PC-3 (cell line): Measurements from ENCODE around the gene ROS1. TPM values are rescaled to one million over a fixed set of nuclear protein-coding genes. Genes with fewer than 3 reads are reported as not detected.
"Not testable (repeated sequence)": the region's sequence is repeated elsewhere in the genome, so short reads cannot be mapped to it uniquely, and the experiment has no call there.

Source experiments
- ATAC-seq: fragments of 200-7000 bp; cut with Tn5 transposase; 2 replicates; pipeline ENCODE4 v1.9.1; 2020; ENCODE audit warnings: mild to moderate bottlenecking, moderate library complexity
- BruUV-seq: library from RNA; stranded (reverse); fragments of 400-500 nt; replicated peaks from 2 replicates; lab custom pipeline; 2021; lab: Mats Ljungman, UMichigan
- CTCF ChIA-PET: fragments of 300-600 bp; sonication (Branson Sonifier 250); formaldehyde crosslinking; loops from one replicate; lab custom pipeline; 2022; ENCODE audit warnings: antibody characterized with exemption; lab: Charles Lee
- POLR2A ChIA-PET: fragments of 300-600 bp; sonication (Branson Sonifier 250); formaldehyde crosslinking; loops from one replicate; lab custom pipeline; 2022; ENCODE audit warnings: antibody characterized with exemption; ENCODE audit not compliant: unreplicated experiment; lab: Charles Lee
- DNase-seq: peaks from one replicate; pipeline ENCODE4 v3.0.0-alpha.2; 2015
- H2AFZ ChIP-seq: fragments of 300-600 bp; sonication (generic); 2 replicates; pipeline ENCODE4 v1.6.0; 2016; ENCODE audit warnings: antibody characterized with exemption, low read length
- H3F3A ChIP-seq: fragments of 300-600 bp; sonication (generic); one replicate; pipeline ENCODE4 v1.6.0; 2017; ENCODE audit warnings: antibody characterized with exemption, low read length, control low read depth, mild to moderate bottlenecking; ENCODE audit not compliant: unreplicated experiment
- H3K27ac ChIP-seq: fragments of 300-600 bp; sonication (generic); 2 replicates; pipeline ENCODE4 v1.5.1; 2016; ENCODE audit warnings: mild to moderate bottlenecking, low read length
- H3K27me3 ChIP-seq: fragments of 300-600 bp; sonication (generic); 2 replicates; pipeline ENCODE4 v1.6.1; 2016; ENCODE audit warnings: low read length, mixed read lengths
- H3K36me3 ChIP-seq: fragments of 300-600 bp; sonication (generic); 2 replicates; pipeline ENCODE4 v1.6.1; 2016; ENCODE audit warnings: low read depth, mixed run types, low read length, mixed read lengths
- H3K4me1 ChIP-seq: fragments of 300-600 bp; sonication (generic); 2 replicates; pipeline ENCODE4 v1.5.1; 2016; ENCODE audit warnings: low read length; ENCODE audit not compliant: insufficient read depth
- H3K4me2 ChIP-seq: fragments of 300-600 bp; sonication (generic); 2 replicates; pipeline ENCODE4 v1.6.0; 2016; ENCODE audit warnings: low read length
- H3K4me3 ChIP-seq: fragments of 300-600 bp; sonication (generic); 2 replicates; pipeline ENCODE4 v1.5.1; 2016; ENCODE audit warnings: mild to moderate bottlenecking, low read length, mixed read lengths
- H3K79me2 ChIP-seq: fragments of 300-600 bp; sonication (generic); 2 replicates; pipeline ENCODE4 v1.6.1; 2017; ENCODE audit warnings: low read length, mixed read lengths
- H3K9ac ChIP-seq: fragments of 300-600 bp; sonication (generic); 2 replicates; pipeline ENCODE4 v1.6.0; 2016; ENCODE audit warnings: mild to moderate bottlenecking, low read length
- H3K9me2 ChIP-seq: fragments of 300-600 bp; sonication (generic); replicated peaks from 2 replicates; pipeline ENCODE4 v1.6.1; 2016; ENCODE audit warnings: mixed run types, low read length, mixed read lengths
- H3K9me3 ChIP-seq: fragments of 300-600 bp; sonication (generic); 2 replicates; pipeline ENCODE4 v1.6.1; 2016; ENCODE audit warnings: low read length, mixed read lengths
- H4K20me1 ChIP-seq: fragments of 300-600 bp; sonication (generic); 2 replicates; pipeline ENCODE4 v1.6.1; 2016; ENCODE audit warnings: low read length, mixed read lengths
- EZH2 ChIP-seq: fragments of 300-600 bp; sonication (generic); IDR thresholded peaks from one replicate; pipeline ENCODE4 v1.6.1; 2017; ENCODE audit warnings: antibody characterized with exemption, mild to moderate bottlenecking, low read length; ENCODE audit not compliant: unreplicated experiment
- EZH2phosphoT487 ChIP-seq: fragments of 300-600 bp; sonication (generic); IDR thresholded peaks from 2 replicates; pipeline ENCODE4 v1.6.1; 2018; ENCODE audit warnings: mild to moderate bottlenecking, antibody characterized with exemption, low read length, borderline replicate concordance
- intact Hi-C: fragments of 100-400 bp; cut with micrococcal nuclease; formaldehyde crosslinking; loops from 2 replicates; pipeline ENCODE4 v1.9.0; 2023
- total RNA-seq: library from RNA; depleted of rRNA; stranded (reverse); fragments of >200 nt; gene quantifications from 2 replicates; pipeline ENCODE4 v1.2.3, GENCODE V29; 2014
- TF ChIP-seq, protein P1 (sequence below): fragments of 300-600 bp; sonication (generic); conservative IDR thresholded peaks from 2 replicates; pipeline ENCODE4 v1.5.1; 2017; ENCODE audit warnings: antibody characterized with exemption, low read depth, mild to moderate bottlenecking, low read length

Gene ROS1
- total RNA-seq, 1 experiment from 2014 or later = 0.07 TPM

DNA sequence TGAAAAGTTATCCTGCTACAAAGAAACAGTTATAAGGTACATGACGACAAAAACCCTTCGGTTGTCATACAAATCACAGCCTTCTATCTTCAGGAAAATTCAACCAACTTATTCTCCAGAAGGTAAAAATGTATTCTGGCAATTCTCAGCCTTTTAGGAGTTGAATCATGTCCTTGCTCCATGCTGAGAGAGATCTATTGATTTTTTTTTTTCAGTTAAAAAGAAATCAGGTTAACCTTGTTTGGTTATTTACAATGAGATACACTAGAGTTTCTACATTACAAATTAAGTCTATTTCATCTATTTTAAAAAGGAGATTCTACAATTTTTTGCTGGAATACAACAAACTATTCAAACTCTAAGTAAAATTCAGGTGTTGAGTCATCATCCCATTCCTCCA lies 45.4 kb downstream of the ROS1 start:
- no peaks in the 10 kb centered on the region for H3K36me3 ChIP-seq
- no TSS peak for BruUV-seq
- no peaks in the 10 kb centered on the region for H3K9me2 ChIP-seq
- H4K20me1 ChIP-seq = no peaks in the 10 kb centered on the region
- H3K4me1 ChIP-seq = no peaks in the 10 kb centered on the region
- DNase-seq (no peak), ATAC-seq (no peak)
- no peaks in the 10 kb centered on the region for H3K79me2 ChIP-seq
- no peak overlapping the region for H2AFZ ChIP-seq
- no peak overlapping the region for H3K4me2 ChIP-seq
- intact Hi-C loops = no loop called here
- ChIA-PET POLR2A (no interaction called here), CTCF (no interaction called here)
- H3K27ac ChIP-seq = no peak overlapping the region
- no peaks in the 10 kb centered on the region for H3F3A ChIP-seq
- H3K27me3 ChIP-seq = no peaks in the 10 kb centered on the region
- H3K9me3 ChIP-seq = no peaks in the 10 kb centered on the region
- TF ChIP-seq EZH2 = no peak
- TF ChIP-seq, protein P1, sequence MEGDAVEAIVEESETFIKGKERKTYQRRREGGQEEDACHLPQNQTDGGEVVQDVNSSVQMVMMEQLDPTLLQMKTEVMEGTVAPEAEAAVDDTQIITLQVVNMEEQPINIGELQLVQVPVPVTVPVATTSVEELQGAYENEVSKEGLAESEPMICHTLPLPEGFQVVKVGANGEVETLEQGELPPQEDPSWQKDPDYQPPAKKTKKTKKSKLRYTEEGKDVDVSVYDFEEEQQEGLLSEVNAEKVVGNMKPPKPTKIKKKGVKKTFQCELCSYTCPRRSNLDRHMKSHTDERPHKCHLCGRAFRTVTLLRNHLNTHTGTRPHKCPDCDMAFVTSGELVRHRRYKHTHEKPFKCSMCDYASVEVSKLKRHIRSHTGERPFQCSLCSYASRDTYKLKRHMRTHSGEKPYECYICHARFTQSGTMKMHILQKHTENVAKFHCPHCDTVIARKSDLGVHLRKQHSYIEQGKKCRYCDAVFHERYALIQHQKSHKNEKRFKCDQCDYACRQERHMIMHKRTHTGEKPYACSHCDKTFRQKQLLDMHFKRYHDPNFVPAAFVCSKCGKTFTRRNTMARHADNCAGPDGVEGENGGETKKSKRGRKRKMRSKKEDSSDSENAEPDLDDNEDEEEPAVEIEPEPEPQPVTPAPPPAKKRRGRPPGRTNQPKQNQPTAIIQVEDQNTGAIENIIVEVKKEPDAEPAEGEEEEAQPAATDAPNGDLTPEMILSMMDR = no peak
- TF ChIP-seq EZH2phosphoT487 = no peak
- no peak overlapping the region for H3K9ac ChIP-seq
- H3K4me3 ChIP-seq = no peak overlapping the region

DNA sequence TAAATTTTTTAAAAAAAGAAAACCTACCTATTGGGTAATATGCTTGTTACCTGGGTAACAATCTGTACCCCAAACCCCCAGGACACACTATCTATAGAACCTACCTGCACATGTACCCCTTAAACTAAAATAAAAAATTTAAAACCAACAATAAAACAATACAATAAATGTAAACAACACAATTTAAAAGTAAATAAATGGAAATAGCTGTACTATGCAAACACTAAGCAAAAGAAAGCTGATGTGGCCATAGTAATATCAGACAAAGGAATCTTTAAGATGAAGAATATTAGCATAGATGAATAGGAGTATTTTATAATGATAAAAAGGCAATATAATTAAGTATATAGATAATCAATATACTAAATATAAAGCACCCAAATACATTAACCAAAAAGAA lies 50.3 kb downstream of the ROS1 start:
- TF ChIP-seq, protein P1 = no peak
- no peak for TF ChIP-seq EZH2
- no peak for TF ChIP-seq EZH2phosphoT487
- intact Hi-C loops = no loop called here
- no peak overlapping the region for H3K4me2 ChIP-seq
- no peak for ATAC-seq
- POLR2A ChIA-PET = no interaction called here
- H3F3A ChIP-seq = no peaks in the 10 kb centered on the region
- CTCF ChIA-PET = no interaction called here
- H3K79me2 ChIP-seq = no peaks in the 10 kb centered on the region
- H3K27ac ChIP-seq = no peak overlapping the region
- BruUV-seq = no TSS peak
- no peaks in the 10 kb centered on the region for H3K9me2 ChIP-seq
- no peak for DNase-seq
- no peak overlapping the region for H3K9ac ChIP-seq
- no peaks in the 10 kb centered on the region for H3K27me3 ChIP-seq
- no peak overlapping the region for H2AFZ ChIP-seq
- no peaks in the 10 kb centered on the region for H3K36me3 ChIP-seq
- no peaks in the 10 kb centered on the region for H4K20me1 ChIP-seq
- no peaks in the 10 kb centered on the region for H3K9me3 ChIP-seq
- H3K4me3 ChIP-seq = no peak overlapping the region
- no peaks in the 10 kb centered on the region for H3K4me1 ChIP-seq

- no TSS peak for BruUV-seq
- Histone ChIP-seq H3K9me3 (no peaks in the 10 kb centered on the region), H3K79me2 (no peaks in the 10 kb centered on the region), H3K27me3 (no peaks in the 10 kb centered on the region), H3K4me3 (no peak overlapping the region), H3K36me3 (no peaks in the 10 kb centered on the region), H3K27ac (no peak overlapping the region), H3K4me1 (no peaks in the 10 kb centered on the region), H4K20me1 (no peaks in the 10 kb centered on the region), H3K4me2 (no peak overlapping the region), H3F3A (no peaks in the 10 kb centered on the region), H2AFZ (no peak overlapping the region), H3K9me2 (no peaks in the 10 kb centered on the region), H3K9ac (no peak overlapping the region)
- no peak for TF ChIP-seq EZH2phosphoT487
- TF ChIP-seq EZH2 = no peak
- TF ChIP-seq, protein P1 = no peak
- POLR2A ChIA-PET = no interaction called here
- DNase-seq (no peak), ATAC-seq (no peak)
- intact Hi-C loops = no loop called here
- CTCF ChIA-PET = no interaction called here
Observed at GRCh38 chr6:117373211-117373813, 52.4 kb downstream of the ROS1 start.

DNA sequence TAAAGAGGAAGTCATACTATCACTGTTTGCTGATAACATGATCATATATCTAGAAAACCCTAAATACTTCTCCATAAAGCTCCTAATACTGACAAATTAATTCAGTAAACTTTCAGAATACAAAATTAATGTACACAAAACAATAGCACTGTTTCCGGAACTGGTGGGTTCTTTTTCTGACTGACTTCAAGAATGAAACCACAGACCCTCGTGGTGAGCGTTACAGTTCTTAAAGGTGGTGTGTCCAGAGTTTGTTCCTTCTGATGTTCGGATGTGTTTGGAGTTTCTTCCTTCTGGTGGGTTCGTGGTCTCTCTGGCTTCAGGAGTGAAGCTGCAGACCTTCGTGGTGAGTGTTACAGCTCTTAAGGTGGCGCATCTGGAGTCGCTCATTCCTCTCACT lies 53.5 kb downstream of the ROS1 start:
- H2AFZ ChIP-seq, intact Hi-C loops, H3K4me1 ChIP-seq, H3K27ac ChIP-seq, H3K9me3 ChIP-seq, H3K9me2 ChIP-seq, ATAC-seq, H3K4me3 ChIP-seq, BruUV-seq, CTCF ChIA-PET, H3K4me2 ChIP-seq, H3K36me3 ChIP-seq, DNase-seq, H3F3A ChIP-seq, H3K9ac ChIP-seq, POLR2A ChIA-PET, H4K20me1 ChIP-seq, H3K79me2 ChIP-seq, H3K27me3 ChIP-seq: not testable (repeated sequence)
